Astrocyte (in vitro differentiated cells and primary cell): ENCODE data around the gene ATP9A.

ENCODE experiments used
- CTCF ChIP-seq: IDR thresholded peaks from 2 replicates; pipeline ENCODE4 v1.5.1; 2011; ENCODE audit warnings: low read depth, mild to moderate bottlenecking, inconsistent platforms, low read length, moderate library complexity; ENCODE audit not compliant: insufficient read depth
- EZH2 ChIP-seq: IDR thresholded peaks from 2 replicates; pipeline ENCODE4 v1.6.1; 2012; ENCODE audit warnings: mild to moderate bottlenecking, low read length, inconsistent platforms; ENCODE audit not compliant: insufficient read depth

- TF ChIP-seq CTCF (no peak), EZH2 (no peak)
Measured at GRCh38 chr20:51667491-51667890, 100.7 kb downstream of the ATP9A start.
